Neutrophil (primary cell): ENCODE measurements around the gene TMEM192.

Experiments
- H3K27ac ChIP-seq: fragments of 200-600 bp; sonication (generic); 2 replicates; pipeline ENCODE4 v1.5.1; 2016; ENCODE audit warnings: mild to moderate bottlenecking, moderate library complexity
- H3K27me3 ChIP-seq: fragments of 200-600 bp; sonication (generic); 2 replicates; pipeline ENCODE4 v1.6.0; 2016; ENCODE audit warnings: mild to moderate bottlenecking
- H3K36me3 ChIP-seq: fragments of 200-600 bp; sonication (generic); 2 replicates; pipeline ENCODE4 v1.5.1; 2017
- H3K4me1 ChIP-seq, 2 experiments: fragments of 200-600 bp in 1 of 2; sonication (generic) in 1 of 2; 1 replicate in 1 of 2; 2 replicates in 1 of 2; pipeline versions ENCODE4 v1.5.1 to v1.6.1; 2013 to 2016; ENCODE audit warnings: low read depth in 1 of 2, low read length in 1 of 2, mild to moderate bottlenecking in 1 of 2, moderate library complexity in 1 of 2; ENCODE audit not compliant: control insufficient read depth in 1 of 2, insufficient read depth in 1 of 2
- H3K4me3 ChIP-seq, 2 experiments: fragments of 200-600 bp in 1 of 2; sonication (generic) in 1 of 2; 1 replicate in 1 of 2; 2 replicates in 1 of 2; pipeline ENCODE4 v1.5.1; 2013 to 2016; ENCODE audit warnings: low read depth in 1 of 2, low read length in 1 of 2, mild to moderate bottlenecking in 1 of 2, moderate library complexity in 1 of 2
- H3K9me3 ChIP-seq: fragments of 200-600 bp; sonication (generic); 2 replicates; pipeline ENCODE4 v1.5.1; 2016
- CTCF ChIP-seq: fragments of 200-600 bp; sonication (generic); IDR thresholded peaks from 2 replicates; pipeline ENCODE4 v1.5.1; 2016; ENCODE audit warnings: antibody characterized with exemption

TMEM192 gene

DNA sequence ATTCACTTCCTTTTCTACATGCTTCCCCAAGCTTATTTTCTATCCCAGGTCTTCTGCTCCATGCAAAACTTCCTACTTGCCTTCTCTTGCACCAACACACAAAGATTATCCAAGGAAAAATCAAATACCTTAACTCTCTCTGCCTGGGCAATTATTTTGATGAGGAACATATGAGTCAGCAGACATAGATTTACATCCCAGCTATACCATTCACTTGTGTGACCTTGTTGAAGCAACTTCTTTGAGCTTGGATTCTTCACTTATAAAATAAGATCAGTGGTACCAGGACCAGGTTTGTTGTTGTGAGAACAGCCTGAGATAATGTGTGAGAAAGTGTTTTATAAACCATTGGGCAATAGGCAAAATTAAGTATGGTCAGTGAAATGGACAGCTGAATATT lies 39.1 kb upstream of the TMEM192 start:
- H3K27ac ChIP-seq: no peak overlapping the region
- no peaks in the 10 kb centered on the region for H3K9me3 ChIP-seq
- no peaks in the 10 kb centered on the region for H3K4me1 ChIP-seq
- no peak overlapping the region for H3K4me3 ChIP-seq
- TF ChIP-seq CTCF: no peak
- H3K27me3 ChIP-seq: no peaks in the 10 kb centered on the region
- no peaks in the 10 kb centered on the region for H3K36me3 ChIP-seq

GRCh38 chr4:165150545-165150944 lies 37.9 kb upstream of the TMEM192 start:
- no peak for TF ChIP-seq CTCF
- Histone ChIP-seq H3K27ac (no peak overlapping the region), H3K9me3 (no peaks in the 10 kb centered on the region), H3K36me3 (no peaks in the 10 kb centered on the region), H3K27me3 (no peaks in the 10 kb centered on the region), H3K4me1 (no peaks in the 10 kb centered on the region), H3K4me3 (no peak overlapping the region)

GRCh38 chr4:165138843-165139242 lies 26.2 kb upstream of the TMEM192 start:
- no peak overlapping the region for H3K27ac ChIP-seq
- no peak for TF ChIP-seq CTCF
- H3K4me1 ChIP-seq: peaks cover 3 to 4% of the 10 kb centered on the region in 2 experiments
- H3K9me3 ChIP-seq: no peaks in the 10 kb centered on the region
- no peaks in the 10 kb centered on the region for H3K36me3 ChIP-seq
- no peak overlapping the region for H3K4me3 ChIP-seq
- H3K27me3 ChIP-seq: no peaks in the 10 kb centered on the region

DNA sequence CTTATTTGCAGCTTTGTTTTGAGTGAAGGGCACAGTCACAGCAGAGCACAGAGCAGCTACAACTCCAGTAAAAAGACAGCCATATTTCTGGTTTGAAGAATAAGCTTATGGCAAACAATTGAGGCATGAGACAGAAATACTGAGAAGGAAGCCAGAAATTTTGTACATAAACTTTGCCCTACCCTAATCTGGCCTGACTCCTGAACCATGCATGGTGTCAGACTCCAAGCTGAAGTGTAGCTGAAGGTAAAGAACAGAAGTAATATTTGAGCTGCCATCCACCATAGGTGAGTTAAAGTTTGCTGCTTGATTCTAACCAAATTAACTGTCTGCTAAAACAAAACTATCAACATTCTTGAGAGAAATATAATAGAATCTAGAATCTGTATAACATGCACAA lies 24.5 kb upstream of the TMEM192 start:
- peaks cover 17 to 18% of the 10 kb centered on the region in 2 experiments for H3K4me1 ChIP-seq
- H3K36me3 ChIP-seq: no peaks in the 10 kb centered on the region
- H3K27me3 ChIP-seq: no peaks in the 10 kb centered on the region
- no peaks in the 10 kb centered on the region for H3K9me3 ChIP-seq
- H3K27ac ChIP-seq: no peak overlapping the region
- TF ChIP-seq CTCF: no peak
- no peak overlapping the region for H3K4me3 ChIP-seq

GRCh38 chr4:165136529-165136928 lies 23.9 kb upstream of the TMEM192 start:
- no peak for TF ChIP-seq CTCF
- Histone ChIP-seq H3K27me3 (no peaks in the 10 kb centered on the region), H3K9me3 (no peaks in the 10 kb centered on the region), H3K27ac (no peak overlapping the region), H3K4me3 (no peak overlapping the region), H3K4me1 (peaks cover 19 to 22% of the 10 kb centered on the region in 2 experiments), H3K36me3 (no peaks in the 10 kb centered on the region)

DNA sequence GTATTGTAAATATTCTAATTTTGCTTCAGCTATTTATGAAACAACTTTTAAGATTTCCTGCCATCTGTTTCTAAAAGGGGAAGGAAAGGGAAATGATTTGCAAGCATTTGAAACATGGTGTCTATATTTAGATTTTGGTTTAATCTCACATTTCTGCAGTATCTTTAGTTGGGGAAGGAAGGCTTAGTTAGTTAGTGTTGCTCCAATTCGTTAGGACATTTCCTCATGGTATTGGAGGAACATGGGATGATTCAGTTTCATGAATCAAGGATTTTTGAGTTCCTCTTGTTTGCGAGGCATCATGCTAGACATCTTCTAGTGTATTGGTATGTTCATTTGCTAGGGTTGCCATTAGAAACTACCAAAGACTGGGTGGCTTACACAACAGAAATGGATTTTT lies 20.5 kb upstream of the TMEM192 start:
- Histone ChIP-seq H3K27ac (no peak overlapping the region), H3K4me1 (peaks cover 32 to 33% of the 10 kb centered on the region in 2 experiments), H3K4me3 (no peak overlapping the region), H3K27me3 (peaks cover 4% of the 10 kb centered on the region), H3K36me3 (no peaks in the 10 kb centered on the region), H3K9me3 (no peaks in the 10 kb centered on the region)
- no peak for TF ChIP-seq CTCF
